ENCODE data around the gene GAPDH.
A peak's percentile ranks its signal among the peaks of the same experiment; 100 is the strongest.
"Not testable (repeated sequence)": the region's sequence is repeated elsewhere in the genome, so short reads cannot be mapped to it uniquely, and the experiment has no call there.

The GAPDH gene

DNA sequence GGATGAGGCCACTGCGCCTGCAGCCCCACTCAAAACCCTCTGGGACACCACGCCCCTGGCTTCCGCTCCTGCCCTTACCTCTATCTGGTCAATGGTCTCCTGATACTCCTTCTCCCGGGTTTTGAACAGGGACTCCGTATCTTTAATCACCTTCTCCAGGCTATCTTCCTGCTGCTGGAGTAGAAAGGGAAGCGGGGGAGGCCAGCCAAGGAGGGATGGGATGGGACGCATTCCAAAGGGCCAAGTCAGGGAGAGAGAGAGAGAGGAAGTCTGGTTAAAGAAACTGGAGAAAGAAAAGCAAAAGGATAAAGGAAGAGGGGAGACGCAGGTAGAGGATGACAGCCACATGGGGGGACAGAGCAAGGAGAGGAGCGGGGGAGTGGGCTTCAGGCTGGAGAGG, 13.7 kb downstream of the GAPDH start:
- DNase-seq = no peak

DNA sequence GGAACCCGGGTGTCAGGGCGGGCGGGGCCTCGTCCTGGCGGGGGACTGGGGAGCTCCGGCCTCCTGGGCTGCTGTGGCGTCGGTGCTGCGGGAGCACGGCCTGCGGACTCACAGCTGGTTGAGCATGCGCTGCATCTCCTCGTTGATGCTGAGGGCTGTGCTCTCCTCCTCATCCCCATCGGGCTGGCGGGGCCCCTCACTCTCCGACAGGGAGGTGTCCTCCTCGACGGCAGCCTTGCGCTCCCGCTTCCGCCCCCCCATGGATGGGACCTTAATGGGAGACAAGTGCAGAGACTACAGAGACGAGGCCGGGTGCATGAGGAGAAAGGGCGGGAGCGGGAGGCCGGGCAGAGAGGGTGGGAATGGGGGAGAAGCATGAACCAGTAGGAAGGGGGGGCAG, 14.2 kb downstream of the GAPDH start:
- DNase-seq = no peak

DNA sequence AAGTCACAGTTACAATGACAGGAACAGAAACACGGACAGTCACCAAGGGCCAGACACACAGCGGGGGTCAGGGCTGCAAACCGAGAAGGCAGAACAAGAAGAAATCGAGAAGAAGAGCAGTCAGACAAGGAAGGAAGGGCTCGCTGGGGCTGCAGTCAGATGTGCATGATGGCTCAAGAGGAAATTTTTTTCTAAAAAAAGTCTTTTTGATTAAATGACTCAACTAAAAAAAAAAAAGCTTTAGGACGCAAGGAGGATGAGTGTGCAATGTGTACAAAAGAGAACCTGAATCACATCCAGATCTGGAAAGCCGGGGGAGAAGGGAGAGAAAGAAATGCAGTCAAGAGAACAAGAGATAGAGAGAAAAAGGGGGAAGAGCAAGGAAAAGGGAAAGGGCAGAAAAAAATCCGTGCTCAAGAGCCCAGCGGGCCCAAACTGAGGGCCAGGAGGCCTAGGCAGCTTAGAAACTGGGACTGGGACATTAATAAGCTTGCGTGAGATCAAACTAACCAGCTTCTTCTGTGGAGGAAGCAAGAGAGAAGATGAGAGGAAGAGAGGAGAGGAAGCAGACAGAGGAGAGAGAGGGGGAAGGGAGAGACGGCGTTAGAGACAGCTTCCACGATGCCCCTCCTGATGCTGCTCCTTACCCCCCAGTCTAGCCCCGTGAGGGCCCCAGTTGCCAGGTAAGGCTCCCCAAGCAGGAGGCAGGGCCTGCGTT, 14.8 kb downstream of the GAPDH start:
- DNase-seq = no peak

DNA sequence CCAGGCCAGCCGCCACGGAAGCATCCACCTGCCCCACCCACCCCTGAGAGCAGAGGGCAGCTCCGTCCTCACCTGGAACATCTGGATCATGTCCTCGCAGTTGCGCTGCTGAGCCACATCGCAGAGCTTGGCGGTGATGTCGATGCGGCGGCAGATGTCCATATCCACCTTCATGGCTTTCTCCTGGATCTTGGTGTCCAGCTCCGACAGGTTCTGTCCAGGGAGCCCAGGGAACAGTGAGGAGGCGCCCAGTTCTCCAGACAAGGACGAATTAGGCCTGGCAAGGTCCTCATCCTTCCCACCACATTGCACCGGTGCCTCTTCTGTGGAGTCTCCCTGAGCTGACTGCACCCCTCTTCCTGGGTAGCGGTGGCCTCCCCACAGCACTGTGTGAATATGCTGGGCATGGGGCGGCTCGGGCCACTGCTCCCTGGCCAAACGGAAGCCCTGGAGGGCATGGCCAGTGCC, 15.4 kb downstream of the GAPDH start:
- no peak for DNase-seq

DNA sequence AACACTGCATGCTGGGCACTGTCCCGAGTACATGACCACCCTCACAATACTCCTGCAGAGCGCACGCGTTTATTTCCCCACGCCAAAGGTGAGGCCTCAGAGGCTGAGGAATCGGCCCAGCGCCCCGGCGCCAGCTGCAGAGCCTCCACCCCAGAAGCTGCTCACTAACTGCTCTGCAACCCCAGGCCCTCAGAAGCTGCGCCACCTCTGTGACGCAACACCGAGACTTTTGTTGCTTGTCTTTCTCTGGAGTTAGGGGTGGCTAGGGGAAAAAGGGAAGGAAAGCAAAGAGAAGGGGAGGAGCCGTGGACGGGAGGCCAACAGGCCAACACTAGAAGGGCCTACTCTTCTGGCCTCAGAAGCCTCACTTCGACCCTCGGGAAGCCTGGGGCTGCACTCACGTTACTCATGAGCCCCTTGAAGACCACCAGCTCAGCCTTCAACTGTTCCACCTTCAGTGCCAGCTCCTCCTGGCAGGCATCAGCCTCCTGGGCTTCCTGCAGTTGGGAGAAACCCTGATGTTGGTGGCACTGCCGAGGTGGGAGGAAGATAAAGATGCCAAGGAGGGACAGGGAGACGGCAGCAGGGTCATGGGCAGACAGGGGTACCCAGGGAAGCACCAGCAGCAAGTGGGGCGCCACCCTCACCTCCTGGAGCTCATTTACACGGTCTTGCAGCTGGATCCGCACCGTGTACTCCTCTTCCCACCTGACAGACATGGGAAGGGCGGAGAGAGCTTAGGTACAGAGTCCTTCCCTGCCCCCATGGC, 16.2 kb downstream of the GAPDH start:
- DNase-seq = no peak

DNA sequence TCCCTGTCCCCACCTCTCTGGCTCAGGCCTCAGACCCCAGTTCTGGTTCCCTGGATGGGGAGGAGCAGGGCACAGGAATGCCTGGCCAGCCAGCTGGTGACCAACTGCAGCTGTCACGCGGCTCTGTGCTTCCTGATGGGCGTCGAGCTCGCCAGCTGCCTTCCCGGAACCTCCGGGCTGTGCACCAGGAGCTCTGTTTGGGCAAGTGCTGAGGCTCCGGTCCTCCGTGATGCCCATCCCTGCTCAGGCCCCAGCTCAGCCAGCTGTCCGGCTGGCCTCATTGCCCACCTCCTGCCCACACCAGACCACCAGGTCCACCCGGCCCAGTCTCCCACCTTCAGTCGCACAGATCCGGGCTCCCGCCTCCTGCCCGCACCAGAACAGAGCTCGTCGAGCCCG, 16.7 kb downstream of the GAPDH start:
- no peak for DNase-seq

DNA sequence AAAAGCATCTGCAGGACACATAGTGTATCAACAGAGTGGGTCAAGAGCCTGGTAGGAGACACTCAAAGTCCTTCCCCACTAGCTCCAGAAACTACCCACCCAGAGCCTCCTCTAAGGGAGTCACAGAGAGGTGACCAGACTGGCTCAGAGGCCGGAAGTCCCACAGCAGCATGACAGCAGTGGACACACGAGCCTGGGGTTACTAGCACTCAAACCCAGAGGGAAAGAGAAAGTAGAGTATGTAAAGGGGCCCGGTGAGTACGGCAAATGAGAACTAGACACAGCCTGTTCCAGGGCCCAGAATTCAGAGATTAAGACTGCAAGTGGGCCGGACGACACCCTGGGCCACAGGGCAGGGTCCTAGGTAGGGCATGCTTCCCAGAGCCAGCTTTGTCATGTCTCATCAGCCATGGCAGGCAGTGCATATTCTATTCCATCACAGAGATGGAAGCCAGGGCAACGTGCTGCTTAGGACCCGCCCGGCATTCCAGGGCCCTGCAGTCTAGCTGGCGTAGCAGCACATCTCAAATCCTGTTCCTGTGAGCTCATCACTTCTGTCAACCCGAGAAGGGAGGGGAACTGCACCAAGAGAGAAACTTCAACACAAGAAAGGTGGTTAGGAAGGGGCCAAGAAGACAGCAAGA, 17.3 kb downstream of the GAPDH start:
- DNase-seq = no peak

DNA sequence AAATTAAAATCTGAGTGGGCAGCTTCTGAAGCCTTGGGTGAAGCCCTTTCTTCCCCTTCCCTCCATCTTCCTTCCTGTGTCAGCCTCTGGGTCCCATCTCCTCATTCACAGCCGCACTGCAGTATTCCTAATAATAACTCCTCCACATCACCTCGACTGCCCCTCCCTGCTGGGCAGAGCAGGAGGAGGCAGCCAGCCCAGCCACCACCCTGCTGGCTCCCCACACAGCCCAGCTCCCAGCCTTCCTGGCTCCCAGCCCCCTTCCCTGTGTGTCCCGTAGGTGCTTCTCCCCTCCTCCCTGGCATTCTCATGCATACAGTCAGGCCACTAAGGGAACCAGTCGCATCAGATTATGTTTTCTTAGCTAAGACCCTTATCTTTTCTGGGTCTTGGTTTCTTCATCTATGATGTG, 17.8 kb downstream of the GAPDH start:
- DNase-seq = no peak

DNA sequence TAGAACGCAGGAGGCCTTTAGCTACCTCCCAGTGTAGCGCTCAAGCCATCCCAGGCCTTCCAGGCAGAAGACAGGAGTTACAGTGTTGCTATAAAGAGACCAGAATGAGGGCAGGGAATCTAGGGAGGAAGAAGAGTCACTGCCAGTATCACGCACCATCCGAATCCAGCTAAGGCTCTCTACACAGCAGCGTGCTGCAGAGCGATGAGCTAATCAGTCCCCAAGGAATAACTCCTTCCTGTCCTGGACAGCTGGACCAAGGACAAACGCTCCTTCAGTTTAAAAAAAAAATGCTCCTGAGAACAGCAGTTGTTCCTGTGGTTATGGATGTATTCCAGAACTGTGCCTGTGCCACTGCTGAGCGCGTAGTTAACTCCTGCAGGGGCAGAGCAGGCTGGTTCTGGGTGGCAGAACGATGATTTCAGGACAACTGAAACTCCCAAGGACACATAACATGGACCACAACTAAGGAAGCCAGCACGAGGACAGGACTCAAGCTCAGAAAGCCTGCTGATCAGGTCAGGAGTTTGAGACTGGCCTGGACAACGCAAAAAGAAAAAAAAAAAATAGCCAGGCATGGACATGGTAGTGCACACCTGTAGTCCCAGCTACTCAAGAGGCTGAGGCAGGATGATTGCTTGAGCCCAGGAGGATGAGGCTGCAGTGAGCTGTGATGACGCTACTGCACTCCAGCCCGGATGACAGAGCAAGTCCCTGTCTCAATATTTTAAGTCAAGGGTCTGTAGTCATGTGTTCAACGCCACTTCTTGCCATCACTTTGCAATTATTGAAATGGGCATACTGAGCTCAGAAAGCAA, 18.9 kb downstream of the GAPDH start:
- no peak for DNase-seq

DNA sequence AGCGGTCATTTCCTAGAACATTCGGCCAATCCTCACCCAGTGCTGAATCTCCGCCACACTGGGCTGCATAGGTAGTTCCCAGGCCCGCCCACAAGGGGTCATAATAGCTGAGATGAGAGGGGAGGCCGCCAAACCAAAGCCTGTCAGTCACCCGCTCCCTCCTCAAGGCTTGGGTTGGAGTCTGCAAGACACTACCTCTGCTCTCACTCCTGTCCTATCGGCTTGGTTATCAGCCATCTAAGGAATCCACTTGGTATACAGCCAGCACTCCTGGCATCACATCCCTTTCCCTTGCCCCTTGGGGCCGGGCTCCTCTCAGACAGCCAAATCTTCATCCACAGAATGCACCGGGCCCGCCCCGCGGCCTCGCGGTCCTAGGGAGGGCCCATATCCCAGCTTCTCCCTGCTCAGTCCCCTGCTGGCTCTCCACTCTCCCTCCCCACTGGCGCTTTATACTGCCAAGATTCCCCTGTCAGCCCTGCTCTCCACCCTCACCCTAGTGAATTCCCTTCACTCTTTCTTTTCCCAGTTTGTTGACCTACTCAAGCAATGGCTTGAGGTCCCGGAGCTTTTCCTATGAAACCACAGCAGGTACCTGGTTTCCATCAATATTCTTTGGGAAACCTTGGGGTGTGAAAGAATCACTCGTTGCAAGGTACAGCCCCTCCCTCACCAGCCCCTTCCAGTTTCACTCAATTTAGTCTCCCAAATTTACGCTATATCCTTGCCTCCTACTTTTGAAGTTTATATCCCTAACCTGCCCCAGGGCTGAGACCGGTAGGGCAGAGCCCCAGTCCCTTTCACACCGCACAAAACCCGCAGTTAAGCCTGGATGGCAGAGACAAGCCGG, 20.1 kb downstream of the GAPDH start:
- DNase-seq = peak; percentile 54

DNA sequence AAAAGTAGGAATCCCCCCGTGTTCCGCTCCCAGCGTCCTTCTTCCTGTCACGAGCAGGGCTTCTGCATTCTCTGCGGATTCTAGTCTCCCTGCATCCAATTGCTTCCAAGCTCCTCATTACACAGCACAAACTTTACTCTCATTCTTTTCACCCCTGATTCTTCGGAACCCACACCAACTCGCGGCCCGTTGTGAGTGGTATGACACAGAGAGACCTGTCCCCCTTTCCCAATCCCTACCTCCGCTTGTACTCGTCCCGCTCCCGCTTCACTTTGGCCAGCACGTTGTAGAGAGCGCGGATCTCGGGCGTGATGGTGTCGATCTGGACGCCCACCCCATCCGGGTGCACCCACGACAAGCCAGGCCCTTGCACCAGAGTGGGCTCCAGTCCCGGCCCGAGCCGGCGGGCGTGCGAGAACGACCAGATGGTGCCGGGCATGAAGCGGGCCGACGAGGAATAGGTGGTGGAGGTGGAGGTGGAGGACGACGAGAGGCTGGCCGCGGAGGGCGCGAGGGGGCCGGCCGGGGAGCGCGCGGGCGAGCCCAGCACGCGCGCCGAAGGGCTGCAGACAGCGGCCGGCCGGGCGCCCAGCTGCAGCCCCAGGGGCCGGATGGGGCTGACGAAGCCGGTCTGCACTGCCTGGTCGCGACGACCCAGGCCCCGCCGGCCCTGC, 20.8 kb downstream of the GAPDH start:
- no peak for DNase-seq

DNA sequence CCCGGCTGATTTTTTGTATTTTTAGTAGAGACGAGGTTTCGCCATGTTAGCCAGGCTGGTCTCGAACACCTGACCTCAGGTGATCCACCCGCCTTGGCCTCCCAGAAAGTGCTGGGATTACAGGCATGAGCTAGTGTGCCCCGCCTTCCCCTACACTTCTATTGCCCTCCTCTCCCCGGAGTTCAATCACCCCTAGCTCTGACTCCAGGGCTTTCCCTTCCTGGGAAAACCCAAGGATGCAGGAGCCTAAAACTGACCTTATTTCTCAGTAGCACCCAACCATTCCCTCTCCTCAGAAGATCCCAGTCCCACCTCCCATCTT, 22.1 kb downstream of the GAPDH start:
- not testable (repeated sequence) for DNase-seq

DNA sequence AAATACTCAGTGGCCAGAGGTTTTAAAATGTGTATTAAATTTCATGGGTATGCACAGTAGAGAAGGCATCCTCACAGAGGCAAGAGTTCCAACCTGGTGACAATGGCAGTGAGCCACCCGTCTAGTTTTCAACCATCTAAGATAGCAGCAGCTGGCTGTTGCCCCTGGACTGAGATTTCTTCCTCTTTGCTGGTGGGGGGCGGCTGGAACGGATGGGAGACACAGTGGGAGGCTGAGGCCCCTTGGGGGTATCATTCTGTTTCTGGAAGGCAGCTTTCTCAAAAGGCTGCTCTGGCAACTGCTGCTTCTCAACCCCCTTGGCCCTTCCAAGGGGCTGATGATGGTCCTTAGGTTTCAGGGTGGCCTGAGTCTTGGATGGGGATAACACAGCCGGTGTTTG, 22.5 kb downstream of the GAPDH start:
- DNase-seq = no peak

DNA sequence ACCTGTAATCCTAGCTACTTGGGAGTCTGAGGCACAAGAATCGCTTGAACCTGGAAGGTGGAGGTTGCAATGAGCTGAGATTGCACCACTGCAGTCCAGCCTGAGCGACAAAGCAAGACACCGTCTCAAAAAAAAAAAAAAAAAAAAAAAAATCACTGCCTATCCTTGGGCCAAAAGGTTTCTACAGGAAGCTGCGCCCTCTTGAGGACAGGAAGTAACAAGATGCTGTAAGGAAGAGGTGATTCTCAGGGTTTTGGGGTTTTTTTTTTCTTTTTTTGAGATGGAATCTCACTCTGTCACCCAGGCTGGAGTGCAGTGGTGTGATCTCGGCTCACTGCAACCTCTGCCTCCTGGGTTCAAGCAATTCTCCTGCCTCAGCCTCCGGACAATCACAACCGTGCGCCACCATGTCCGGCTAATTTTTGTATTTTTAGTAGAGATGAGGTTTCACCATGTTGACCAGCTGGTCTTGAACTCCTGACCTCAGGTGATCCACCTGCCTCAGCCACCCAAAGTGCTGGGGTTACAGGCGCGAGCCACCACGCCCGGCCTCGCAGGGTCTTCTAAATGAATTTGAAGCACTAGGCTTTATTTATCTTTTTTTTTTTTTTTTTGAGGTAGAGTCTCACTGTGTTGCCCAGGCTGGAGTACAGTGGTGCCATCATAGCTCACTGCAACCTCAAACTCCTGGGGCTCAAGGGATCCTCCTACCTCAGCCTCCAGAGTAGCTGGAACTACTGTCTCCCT, 23.9 kb downstream of the GAPDH start:
- peak; percentile 58 for DNase-seq

DNA sequence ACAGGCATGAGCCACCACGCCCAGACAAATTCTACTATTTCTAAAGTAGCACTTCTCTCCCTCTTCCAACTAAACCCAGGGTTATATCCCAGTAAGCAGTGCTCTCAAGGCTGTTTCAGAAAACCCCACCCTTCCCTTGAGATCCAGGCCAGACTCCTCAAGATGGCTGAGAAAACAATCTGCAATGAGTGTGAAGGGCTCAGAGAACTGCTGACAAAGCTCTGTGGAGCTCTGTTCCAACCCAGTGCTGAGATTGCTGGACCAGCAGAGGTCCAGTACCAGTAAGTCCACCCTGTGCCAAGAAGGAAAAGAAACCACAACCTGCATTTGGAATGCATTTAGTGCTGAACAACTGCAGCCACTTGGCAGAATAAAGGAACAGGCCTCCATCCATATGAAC, 25.2 kb downstream of the GAPDH start:
- no peak for DNase-seq

DNA sequence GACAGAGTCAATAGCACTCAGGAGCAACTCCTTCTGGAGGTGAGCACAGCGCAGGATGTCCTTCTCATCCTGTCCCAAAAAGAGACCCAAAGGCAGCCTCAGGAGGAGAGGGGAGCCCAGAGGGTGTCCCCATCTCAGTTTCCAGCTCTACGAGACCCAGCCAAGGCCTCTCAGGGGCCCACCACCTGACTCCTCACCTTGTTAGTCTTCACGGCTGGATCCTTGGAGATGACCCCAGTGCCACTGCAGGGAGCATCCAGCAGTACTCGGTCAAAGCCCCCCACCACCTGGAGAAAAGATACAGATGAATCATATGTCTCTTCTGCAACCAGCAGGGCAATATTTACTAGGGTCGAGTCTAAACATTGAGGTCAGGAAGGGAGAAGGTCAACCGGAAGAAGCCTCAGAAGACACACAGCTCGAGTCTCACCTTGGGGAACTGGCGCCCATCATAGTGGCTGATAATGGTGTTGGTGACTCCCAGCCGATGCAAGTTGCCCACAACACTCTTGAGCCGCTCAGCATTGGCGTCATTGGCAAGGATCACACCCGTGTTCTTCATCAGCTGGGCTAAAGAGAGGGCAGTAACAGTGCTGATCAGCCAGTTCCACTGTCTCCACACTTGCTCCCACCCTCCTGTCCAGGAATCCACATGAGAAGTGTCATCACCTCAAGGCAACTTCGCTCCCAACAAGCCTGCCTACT, 26.3 kb downstream of the GAPDH start:
- no peak for DNase-seq

DNA sequence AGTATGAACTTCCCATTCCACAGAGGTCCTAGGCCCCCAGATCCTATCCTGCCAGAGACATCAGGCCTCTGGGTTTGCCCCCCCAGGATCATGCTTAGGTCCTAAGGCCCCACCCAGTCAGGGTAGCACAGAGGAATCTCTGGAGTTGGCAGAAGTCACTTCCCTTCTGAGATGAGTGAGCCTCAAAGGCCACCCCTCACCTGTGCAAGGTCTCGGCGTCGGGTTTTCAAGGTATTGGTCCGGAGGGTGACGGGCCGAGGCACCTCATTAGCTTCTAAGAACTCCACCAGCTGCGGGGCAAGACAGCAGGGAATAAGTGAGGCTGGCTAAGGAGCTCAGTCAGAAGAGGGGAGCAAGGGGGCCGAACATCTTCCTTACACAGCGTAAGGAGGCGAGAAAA, 28.6 kb downstream of the GAPDH start:
- DNase-seq = no peak

DNA sequence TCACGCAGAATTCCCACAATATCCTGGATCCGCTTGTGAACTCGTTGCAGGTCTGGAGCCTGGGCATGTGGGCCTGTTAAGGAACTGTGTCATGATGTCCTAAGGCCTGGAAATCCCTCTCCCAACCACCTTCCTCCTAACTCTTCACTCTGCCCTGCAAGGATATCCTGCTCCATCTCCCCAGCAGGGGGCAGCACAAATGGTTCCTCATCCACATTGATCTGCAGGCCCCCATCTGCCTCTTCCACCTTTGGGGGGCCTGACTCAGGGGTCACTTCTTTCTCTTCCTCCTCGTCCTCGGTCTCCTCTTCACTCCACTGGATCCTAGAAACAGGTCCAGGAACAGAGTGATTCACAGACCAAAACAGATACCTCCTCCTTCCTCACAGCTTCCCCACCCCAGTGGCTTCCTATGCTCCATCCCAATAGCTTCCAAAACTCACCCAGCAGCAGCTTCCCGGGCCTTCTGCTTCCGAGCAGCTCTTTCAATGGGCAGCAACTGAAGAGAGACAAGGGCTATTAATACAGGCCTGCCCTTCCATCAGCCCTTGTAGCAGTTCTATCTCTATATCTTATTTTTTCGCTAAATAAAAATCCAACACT, 29.2 kb downstream of the GAPDH start:
- peak; percentile 55 for DNase-seq

DNA sequence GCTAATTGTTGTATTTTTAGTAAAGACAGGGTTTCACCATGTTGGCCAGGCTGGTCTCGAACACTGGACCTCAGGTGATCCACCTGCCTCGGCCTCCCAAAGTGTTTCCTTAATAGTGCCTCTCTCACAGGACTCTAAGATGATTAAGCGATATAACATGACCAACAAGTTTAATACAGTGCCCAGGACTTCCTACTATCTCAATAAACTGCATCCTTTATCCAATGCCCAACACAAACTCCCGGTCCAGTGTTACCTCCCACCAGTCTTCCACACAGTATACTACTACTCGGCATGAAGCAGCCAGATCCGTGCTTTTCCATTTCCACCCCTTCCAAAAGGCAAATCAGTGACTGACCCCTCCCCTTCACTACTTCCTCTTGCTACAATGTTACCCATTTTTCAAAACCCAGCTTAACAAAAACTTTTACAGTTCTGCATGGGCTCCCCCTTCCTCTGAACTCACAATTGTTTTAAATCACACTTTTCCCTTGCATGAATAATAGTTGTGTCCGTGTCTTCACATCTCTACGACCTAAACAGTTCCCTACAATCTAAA, 32.9 kb downstream of the GAPDH start:
- DNase-seq = peak; percentile 20

DNA sequence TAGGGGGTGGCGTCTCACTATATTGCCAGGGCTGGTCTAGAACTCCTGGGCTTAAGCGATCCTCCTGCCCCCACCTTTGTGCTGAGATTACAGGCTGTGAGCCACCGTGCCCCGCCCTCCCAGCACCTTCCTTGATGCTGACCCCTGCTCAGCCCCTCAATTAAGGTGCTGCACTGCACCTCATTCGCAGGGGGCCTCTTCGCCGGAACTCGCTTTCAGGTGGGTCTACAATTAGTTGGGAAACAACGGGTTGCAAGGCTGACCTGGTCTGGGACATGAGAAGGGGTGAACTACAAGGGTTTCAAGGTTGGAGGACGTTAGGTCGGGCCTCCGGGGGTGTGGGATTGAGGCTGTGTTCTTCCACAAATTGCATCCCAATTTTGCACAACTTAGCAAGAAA, 35.0 kb downstream of the GAPDH start:
- DNase-seq = no peak
